Erythroblast (primary cell): Measurements from ENCODE around the gene KMT5C.

Experiments
- DNase-seq, 2 experiments: peaks; one replicate each; lab custom pipeline; 2025; lab: John Stamatoyannopoulos, UW
- GATA1 ChIP-seq: IDR thresholded peaks from 2 replicates; pipeline ENCODE4 v1.6.1; 2011; ENCODE audit warnings: low read depth, mild to moderate bottlenecking, control low read depth, low read length, moderate library complexity
- POLR2A ChIP-seq: IDR thresholded peaks from 2 replicates; pipeline ENCODE4 v1.6.1; 2011; ENCODE audit warnings: mild to moderate bottlenecking, low read length

KMT5C gene

DNA sequence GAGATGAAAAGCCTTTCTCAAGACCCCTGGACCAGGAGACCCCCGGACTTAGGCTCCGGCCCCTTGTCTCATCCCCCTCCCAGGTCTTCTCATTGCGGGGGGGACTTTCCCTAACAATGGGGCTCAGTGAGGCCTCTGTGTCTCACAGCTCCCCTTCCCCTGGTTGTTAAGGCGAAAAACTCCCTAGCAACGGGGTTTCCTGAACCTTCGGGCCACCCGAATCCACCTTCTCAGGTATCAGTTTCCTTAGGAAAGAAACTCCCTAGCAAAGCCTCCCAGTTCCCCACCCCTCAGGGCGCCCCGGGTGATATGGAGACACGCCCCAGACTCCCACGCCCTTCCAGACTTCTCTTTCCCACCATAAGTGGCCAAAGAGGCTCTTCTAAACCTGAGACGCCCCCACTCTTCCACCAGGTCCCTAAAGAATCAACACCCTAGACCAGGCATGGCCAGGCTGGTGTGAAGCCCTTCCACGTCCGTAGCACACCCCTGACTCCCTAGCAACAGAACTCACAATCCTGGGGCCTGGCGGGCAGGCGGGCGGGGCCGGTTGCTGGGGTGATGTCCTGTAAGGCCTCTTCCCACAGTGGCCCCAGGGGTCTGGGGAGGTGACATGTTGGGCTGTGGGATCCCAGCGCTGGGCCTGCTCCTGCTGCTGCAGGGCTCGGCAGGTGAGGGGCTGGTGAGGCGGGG lies 36.7 kb downstream of the KMT5C start, which contains the start of gene TMEM190:
TSS of gene TMEM190 (plus strand) at position 586 of the 693 bp plus-strand sequence. CDS start at position 614, 28 bp downstream.
- TF ChIP-seq GATA1 (no peak), POLR2A (no peak)
- DNase-seq = peak; percentile 28 to 43

GRCh38 chr19:55377356-55378131 lies 37.9 kb downstream of the KMT5C start:
- DNase-seq = no peak
- TF ChIP-seq GATA1 = no peak
- no peak for TF ChIP-seq POLR2A

DNA sequence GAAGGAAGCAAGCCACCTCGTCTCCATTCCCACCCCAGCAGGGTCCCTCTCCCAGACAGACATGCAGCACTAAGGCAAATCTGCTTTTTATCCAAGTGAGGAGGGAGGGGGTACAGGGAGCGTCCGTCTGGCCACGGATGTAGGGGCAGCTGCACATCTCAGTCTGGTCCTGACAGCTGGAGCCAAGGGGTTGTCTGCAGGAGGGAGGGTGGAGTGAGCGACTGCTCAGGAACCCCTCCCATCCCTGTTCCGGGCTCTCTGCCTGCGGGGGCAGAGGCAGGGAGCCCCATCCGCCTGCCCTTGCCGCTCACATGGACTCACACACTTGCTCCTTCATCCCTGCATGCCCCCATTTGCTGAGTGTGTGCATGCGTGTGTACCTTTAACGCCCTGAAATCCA lies 39.5 kb downstream of the KMT5C start:
- TF ChIP-seq POLR2A (no peak), GATA1 (no peak)
- DNase-seq = no peak

DNA sequence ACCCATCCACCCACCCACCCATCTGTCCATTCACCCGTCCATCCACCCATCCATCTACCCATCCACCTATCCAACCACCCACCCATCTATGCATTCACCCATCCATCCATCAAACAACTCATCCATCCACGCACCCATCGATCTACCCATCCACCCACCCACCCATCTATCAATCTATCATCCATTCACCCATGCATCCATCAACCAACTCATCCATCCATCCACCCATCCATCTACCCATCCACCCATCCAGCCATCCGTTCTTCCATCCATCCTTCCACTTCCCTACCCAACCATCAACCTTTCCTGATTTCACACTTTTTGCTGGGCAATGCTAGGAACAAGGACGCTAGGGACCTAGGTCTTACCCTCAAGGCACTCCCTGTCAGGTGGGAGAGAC lies 42.3 kb downstream of the KMT5C start:
- no peak for DNase-seq
- no peak for TF ChIP-seq GATA1
- TF ChIP-seq POLR2A = no peak

- no peak for DNase-seq
- TF ChIP-seq POLR2A (no peak), GATA1 (no peak)
Observed at GRCh38 chr19:55382522-55383054, 42.9 kb downstream of the KMT5C start.

DNA sequence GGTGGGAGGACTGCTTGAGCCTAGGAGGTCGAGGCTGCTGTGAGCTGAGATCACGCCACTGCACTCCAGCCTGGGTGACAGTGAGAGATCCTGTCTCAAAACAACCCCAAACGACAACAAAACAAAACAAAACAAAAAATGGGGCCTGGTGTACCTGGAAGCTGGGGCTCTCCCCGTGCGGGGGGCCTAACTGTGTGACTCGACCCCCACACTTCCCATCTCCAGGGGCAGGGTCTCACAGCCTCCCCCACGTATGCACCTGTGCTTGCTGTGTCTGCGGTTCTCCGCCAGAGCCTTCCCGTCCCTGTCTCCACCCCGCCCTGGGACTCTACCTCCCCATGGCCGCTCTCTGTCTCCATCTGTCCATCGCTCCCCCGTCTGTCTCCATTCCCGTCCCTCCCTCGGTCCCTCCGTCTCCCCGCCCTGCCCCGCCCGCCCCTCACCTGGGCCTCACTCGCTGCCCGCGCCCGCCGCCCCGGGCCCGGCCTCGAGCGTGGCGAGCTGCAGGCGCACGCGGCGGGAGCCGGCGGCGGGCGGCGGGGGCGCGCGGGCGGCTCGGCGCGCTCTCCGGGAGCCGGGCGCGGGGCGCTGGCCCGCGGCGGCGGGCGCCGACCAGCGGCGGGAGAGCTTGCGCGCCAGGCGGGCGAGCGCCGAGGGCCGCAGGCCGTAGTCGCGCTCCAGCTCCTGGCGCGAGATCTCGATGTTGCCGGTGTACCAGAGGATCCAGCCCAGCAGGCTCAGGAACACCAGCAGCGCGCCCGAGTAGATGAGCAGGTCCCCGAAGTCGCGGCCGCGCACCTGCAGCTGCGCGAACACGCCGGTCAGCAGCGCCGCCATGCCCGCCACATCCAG lies 43.8 kb downstream of the KMT5C start:
- peak; percentile 72 to 76 for DNase-seq
- TF ChIP-seq POLR2A (peak; percentile 22), GATA1 (no peak)

- DNase-seq = peak; percentile 62 to 71
- TF ChIP-seq POLR2A = no peak
Observed at GRCh38 chr19:55384131-55384919, 44.6 kb downstream of the KMT5C start, which contains the start of gene TMEM238. Gene TMEM238, minus strand, starts transcription at chr19:55384292. Its CDS starts 33 bp downstream, at chr19:55384259.

GRCh38 chr19:55384920-55385723 lies 45.4 kb downstream of the KMT5C start:
- TF ChIP-seq GATA1 (no peak), POLR2A (no peak)
- DNase-seq = peak; percentile 93 to 95

DNA sequence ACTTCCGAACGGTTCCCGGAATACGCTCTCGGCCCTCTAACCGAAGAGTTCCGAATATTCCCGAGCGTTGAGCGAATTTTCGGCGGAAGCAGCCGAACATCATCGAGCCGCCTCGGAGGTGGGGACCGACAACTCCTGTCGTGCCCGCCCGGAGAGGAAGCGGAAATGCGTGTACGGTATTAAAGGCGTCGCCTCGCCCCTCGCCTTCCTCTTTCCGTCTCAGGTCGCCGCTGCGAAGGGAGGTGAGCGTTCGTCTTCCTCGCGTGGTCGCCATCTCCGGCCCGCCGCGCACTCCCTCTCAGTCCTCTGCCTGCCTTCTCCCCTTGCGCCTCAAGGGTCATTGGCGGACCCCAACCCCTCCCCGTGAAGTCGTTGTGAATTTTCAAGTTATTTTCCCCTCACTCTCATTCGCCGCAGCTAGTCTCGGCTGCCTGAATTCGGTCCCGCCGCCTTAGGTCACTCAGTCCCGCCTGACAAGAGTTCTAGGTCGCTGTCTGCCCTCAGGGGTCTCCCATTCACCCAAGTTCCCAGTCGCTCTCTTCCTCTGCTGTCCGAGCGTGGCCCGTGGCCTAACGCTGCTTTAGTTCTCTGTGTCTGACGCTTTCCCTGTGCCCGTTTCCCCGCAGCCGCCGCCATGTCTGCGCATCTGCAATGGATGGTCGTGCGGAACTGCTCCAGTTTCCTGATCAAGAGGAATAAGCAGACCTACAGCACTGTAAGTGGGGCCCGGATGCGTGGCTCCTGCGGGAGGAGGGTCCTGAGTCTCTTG lies 46.2 kb downstream of the KMT5C start, which contains the start of gene RPL28:
TSS of gene RPL28 (plus strand) at position 209 of the 769 bp plus-strand sequence. CDS start at position 635, 426 bp downstream.
- no peak for TF ChIP-seq GATA1
- peak; percentile 100 for TF ChIP-seq POLR2A
- peak; percentile 98 to 99 for DNase-seq

- peak in 1 of 2 experiments; percentile 53 for DNase-seq
Observed at GRCh38 chr19:55386493-55386971, 46.9 kb downstream of the KMT5C start.

DNA sequence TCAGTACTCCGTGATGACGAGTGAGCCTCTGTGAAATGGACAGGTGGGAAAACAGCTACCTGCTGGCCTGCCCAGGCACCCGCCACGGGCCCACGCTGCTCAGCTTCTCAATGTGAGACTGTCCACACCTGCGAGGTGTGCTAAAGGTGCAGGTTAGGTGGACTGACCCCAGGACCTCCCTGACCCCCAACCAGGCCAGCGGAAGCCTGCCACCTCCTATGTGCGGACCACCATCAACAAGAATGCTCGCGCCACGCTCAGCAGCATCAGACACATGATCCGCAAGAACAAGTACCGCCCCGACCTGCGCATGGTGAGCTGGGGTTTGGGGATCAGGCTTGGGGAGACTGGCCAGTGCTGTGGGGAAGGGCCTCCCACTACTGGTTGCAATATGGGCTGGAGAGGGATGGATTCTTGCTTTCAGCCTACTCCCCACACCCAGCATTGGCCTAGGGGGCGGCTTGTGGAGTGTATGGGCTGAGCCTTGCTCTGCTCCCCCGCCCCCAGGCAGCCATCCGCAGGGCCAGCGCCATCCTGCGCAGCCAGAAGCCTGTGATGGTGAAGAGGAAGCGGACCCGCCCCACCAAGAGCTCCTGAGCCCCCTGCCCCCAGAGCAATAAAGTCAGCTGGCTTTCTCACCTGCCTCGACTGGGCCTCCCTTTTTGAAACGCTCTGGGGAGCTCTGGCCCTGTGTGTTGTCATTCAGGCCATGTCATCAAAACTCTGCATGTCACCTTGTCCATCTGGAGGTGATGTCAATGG lies 48.2 kb downstream of the KMT5C start:
- TF ChIP-seq GATA1 (no peak), POLR2A (no peak)

More at GRCh38 chr19:55386493-55386971, 46.9 kb downstream of the KMT5C start:
- TF ChIP-seq POLR2A (no peak), GATA1 (no peak)

More for the DNA sequence above, 48.2 kb downstream of the KMT5C start:
- no peak for DNase-seq
